Measurements from ENCODE around the gene GRB14. TPM values are rescaled to one million over a fixed set of nuclear protein-coding genes. Genes with fewer than 3 reads are reported as not detected.

The GRB14 gene
- total and polyA plus RNA-seq, 2 of the 13 experiments (the other 11 are each of a cell fraction or from before 2014, with no cell fraction given) = 4.6 to 5.8 TPM

GRCh38 chr2:164605295-164605694 lies 16.0 kb downstream of the GRB14 start:
- no peak for ATAC-seq

More at GRCh38 chr2:164605295-164605694, 16.0 kb downstream of the GRB14 start:
- Histone ChIP-seq H3K4me3 (replicated peaks in 1 of 3; ENCODE audit: insufficient read depth in 1 of 3, low read depth in 2 of 3, low read length in 3 of 3) (no peak overlapping the region), H3K27me3 (ENCODE audit: control insufficient read depth in 1 of 2, insufficient read depth in 2 of 2, low read length in 2 of 2) (no peaks in the 10 kb centered on the region), H3K9ac (ENCODE audit: insufficient read depth, low read depth, low read length) (no peak overlapping the region), H3K4me2 (ENCODE audit: low read depth, low read length) (no peak overlapping the region), H4K20me1 (ENCODE audit: insufficient read depth, low read length) (no peaks in the 10 kb centered on the region), H3K27ac (ENCODE audit: extremely low read length, insufficient read depth, low read length) (no peak overlapping the region), H3K36me3 (replicated peaks in 1 of 2; ENCODE audit: control insufficient read depth in 1 of 2, insufficient read depth in 2 of 2, low read length in 2 of 2) (no peaks in the 10 kb centered on the region), H3K4me1 (ENCODE audit: insufficient read depth, low read length) (no peaks in the 10 kb centered on the region), H3K9me3 (ENCODE audit: low read length) (no peaks in the 10 kb centered on the region), H2AFZ (ENCODE audit: low read length) (no peak overlapping the region), H3K79me2 (ENCODE audit: insufficient read depth, low read length) (no peaks in the 10 kb centered on the region)
- DNase-seq (ENCODE audit: low spot score) (no peak), FAIRE-seq (no peak)
- BruUV-seq (replicated peaks) = no TSS peak
- intact Hi-C loops (cut with micrococcal nuclease; ENCODE audit: unreplicated experiment) (loop anchor here (10.0 kb wide), 1 partner anchor 1450 kb away; no protein-coding TSS in a partner anchor), in situ Hi-C loops (cut with HindIII; ENCODE audit: extremely low pct_ligation_motif_present, low pct_unique_long_range_greater_than_20kb) (no loop called here)
- 82% methylated on average over 2 of the region's 2 CpGs for WGBS (ENCODE audit: low lambda C conversion rate)
- ChIA-PET CTCF (ENCODE audit: low intra/inter-chr PET ratio, low total read pairs) (no interaction called here), POLR2A (no interaction called here)
- TF ChIP-seq ZGPAT (CRISPR knock-in tag; IDR thresholded peaks at IDR 0.05) = no peak
- TF ChIP-seq MED8 (CRISPR knock-in tag; IDR thresholded peaks at IDR 0.05; ENCODE audit: insufficient replicate concordance) = no peak
- TF ChIP-seq ZNF670 (CRISPR knock-in tag; IDR thresholded peaks at IDR 0.05; ENCODE audit: borderline replicate concordance) = no peak
- TF ChIP-seq ZNF569 (CRISPR knock-in tag; IDR thresholded peaks at IDR 0.05; ENCODE audit: borderline replicate concordance) = no peak
- no peak for TF ChIP-seq HES4 (CRISPR knock-in tag; IDR thresholded peaks at IDR 0.05; ENCODE audit: borderline replicate concordance)
- no peak for TF ChIP-seq ZBTB42 (CRISPR knock-in tag; IDR thresholded peaks at IDR 0.05)
- TF ChIP-seq, protein P1, sequence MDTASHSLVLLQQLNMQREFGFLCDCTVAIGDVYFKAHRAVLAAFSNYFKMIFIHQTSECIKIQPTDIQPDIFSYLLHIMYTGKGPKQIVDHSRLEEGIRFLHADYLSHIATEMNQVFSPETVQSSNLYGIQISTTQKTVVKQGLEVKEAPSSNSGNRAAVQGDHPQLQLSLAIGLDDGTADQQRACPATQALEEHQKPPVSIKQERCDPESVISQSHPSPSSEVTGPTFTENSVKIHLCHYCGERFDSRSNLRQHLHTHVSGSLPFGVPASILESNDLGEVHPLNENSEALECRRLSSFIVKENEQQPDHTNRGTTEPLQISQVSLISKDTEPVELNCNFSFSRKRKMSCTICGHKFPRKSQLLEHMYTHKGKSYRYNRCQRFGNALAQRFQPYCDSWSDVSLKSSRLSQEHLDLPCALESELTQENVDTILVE (CRISPR knock-in tag; IDR thresholded peaks at IDR 0.05) = no peak
- TF ChIP-seq PLSCR1 (CRISPR knock-in tag; IDR thresholded peaks at IDR 0.05; ENCODE audit: borderline replicate concordance) = no peak
- TF ChIP-seq ZNF674 (CRISPR knock-in tag; IDR thresholded peaks at IDR 0.05; ENCODE audit: low read depth) = no peak
- TF ChIP-seq, protein P2, sequence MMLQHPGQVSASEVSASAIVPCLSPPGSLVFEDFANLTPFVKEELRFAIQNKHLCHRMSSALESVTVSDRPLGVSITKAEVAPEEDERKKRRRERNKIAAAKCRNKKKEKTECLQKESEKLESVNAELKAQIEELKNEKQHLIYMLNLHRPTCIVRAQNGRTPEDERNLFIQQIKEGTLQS (CRISPR knock-in tag; IDR thresholded peaks at IDR 0.05) = no peak
- TF ChIP-seq ETV6 (CRISPR knock-in tag; conservative IDR thresholded peaks at IDR 0.05) = no peak
- TF ChIP-seq ZBTB21 (CRISPR knock-in tag; IDR thresholded peaks at IDR 0.05) = no peak
- no peak for TF ChIP-seq GMEB1 (CRISPR knock-in tag; IDR thresholded peaks at IDR 0.05; ENCODE audit: borderline replicate concordance)
- TF ChIP-seq HMGA1 (CRISPR knock-in tag; conservative IDR thresholded peaks at IDR 0.05) = no peak
- no peak for TF ChIP-seq TRAFD1 (CRISPR knock-in tag; IDR thresholded peaks at IDR 0.05; ENCODE audit: borderline replicate concordance)
- no peak for TF ChIP-seq RXRA (CRISPR knock-in tag; IDR thresholded peaks at IDR 0.05)
